Activated T-helper 1 cell treated with Interleukin-2 at 50 U/mL for 16 hours (primary cell): ENCODE results near the gene CACNA1C.
"Not testable (repeated sequence)": the region's sequence is repeated elsewhere in the genome, so short reads cannot be mapped to it uniquely, and the experiment has no call there.

ENCODE experiments used
- DNase-seq: peaks from one replicate; pipeline ENCODE4 v3.0.0-alpha.2; 2020; ENCODE audit warnings: low read depth

The CACNA1C gene

GRCh38 chr12:2112401-2112800 is 59.6 kb downstream of the CACNA1C start:
- DNase-seq, result no peak

- no peak for DNase-seq
Measured at GRCh38 chr12:2113119-2113912, 60.5 kb downstream of the CACNA1C start.

GRCh38 chr12:2114071-2114470 is 61.3 kb downstream of the CACNA1C start:
- DNase-seq, result no peak

- no peak for DNase-seq
Measured at GRCh38 chr12:2115101-2115845, 62.5 kb downstream of the CACNA1C start.

- DNase-seq, result no peak
Measured at GRCh38 chr12:2117541-2117940, 64.8 kb downstream of the CACNA1C start.

- no peak for DNase-seq
Measured at GRCh38 chr12:2118061-2118460, 65.3 kb downstream of the CACNA1C start.

GRCh38 chr12:2118481-2119255 is 65.9 kb downstream of the CACNA1C start:
- no peak for DNase-seq

- DNase-seq, result no peak
Measured at GRCh38 chr12:2119266-2119665, 66.5 kb downstream of the CACNA1C start.

GRCh38 chr12:2120982-2121758 is 68.4 kb downstream of the CACNA1C start:
- no peak for DNase-seq

GRCh38 chr12:2124466-2125023 is 71.8 kb downstream of the CACNA1C start:
- no peak for DNase-seq

- DNase-seq, result no peak
Measured at GRCh38 chr12:2125651-2126522, 73.1 kb downstream of the CACNA1C start.

- DNase-seq, result no peak
Measured at GRCh38 chr12:2126676-2127406, 74.1 kb downstream of the CACNA1C start.

GRCh38 chr12:2129076-2129475 is 76.3 kb downstream of the CACNA1C start:
- DNase-seq, result no peak

- not testable (repeated sequence) for DNase-seq
Measured at GRCh38 chr12:2135661-2136418, 83.1 kb downstream of the CACNA1C start.

- no peak for DNase-seq
Measured at GRCh38 chr12:2136901-2137300, 84.1 kb downstream of the CACNA1C start.

- no peak for DNase-seq
Measured at GRCh38 chr12:2137711-2138110, 84.9 kb downstream of the CACNA1C start.

GRCh38 chr12:2138294-2138693 is 85.5 kb downstream of the CACNA1C start:
- DNase-seq, result no peak

GRCh38 chr12:2138871-2139308 is 86.1 kb downstream of the CACNA1C start:
- DNase-seq, result no peak

- no peak for DNase-seq
Measured at GRCh38 chr12:2139651-2140050, 86.9 kb downstream of the CACNA1C start.
